Loucy (cell line): ENCODE results near the gene DENND2D.
A peak's percentile ranks its signal among the peaks of the same experiment; 100 is the strongest.

Experiments used
- H2AFZ ChIP-seq: fragments of 200-600 bp; sonication (generic); 2 replicates; pipeline ENCODE4 v1.6.0; 2016; ENCODE audit warnings: antibody characterized with exemption, mild to moderate bottlenecking, low read length, moderate library complexity
- H3F3A ChIP-seq: fragments of 200-600 bp; 2 replicates; pipeline ENCODE4 v1.6.0; 2016; ENCODE audit warnings: antibody characterized with exemption, low read depth, mild to moderate bottlenecking
- H3K27me3 ChIP-seq: fragments of 200-600 bp; sonication (generic); 2 replicates; pipeline ENCODE4 v1.6.1; 2014; ENCODE audit warnings: low read length, mild to moderate bottlenecking; ENCODE audit not compliant: insufficient read depth, poor library complexity, severe bottlenecking
- H3K36me3 ChIP-seq: fragments of 200-600 bp; sonication (generic); 2 replicates; pipeline ENCODE4 v1.6.1; 2016; ENCODE audit warnings: low read length; ENCODE audit not compliant: insufficient read depth
- H3K4me1 ChIP-seq: fragments of 200-600 bp; sonication (generic); 2 replicates; pipeline ENCODE4 v1.5.1; 2014; ENCODE audit warnings: low read length, mild to moderate bottlenecking; ENCODE audit not compliant: insufficient read depth, poor library complexity, severe bottlenecking
- H3K4me2 ChIP-seq: fragments of 200-600 bp; sonication (generic); 2 replicates; pipeline ENCODE4 v1.6.0; 2014; ENCODE audit warnings: antibody characterized with exemption, low read length, low read depth, mild to moderate bottlenecking; ENCODE audit not compliant: poor library complexity, severe bottlenecking
- H3K4me3 ChIP-seq: fragments of 200-600 bp; sonication (generic); 2 replicates; pipeline ENCODE4 v1.5.1; 2014; ENCODE audit warnings: low read length, mild to moderate bottlenecking, mixed read lengths; ENCODE audit not compliant: poor library complexity, severe bottlenecking
- H3K79me2 ChIP-seq: fragments of 200-600 bp; sonication (generic); 2 replicates; pipeline ENCODE4 v1.6.1; 2014; ENCODE audit warnings: low read length; ENCODE audit not compliant: insufficient read depth
- H3K9ac ChIP-seq: fragments of 200-600 bp; sonication (generic); 2 replicates; pipeline ENCODE4 v1.6.0; 2014; ENCODE audit warnings: mild to moderate bottlenecking, low read depth, low read length, moderate library complexity; ENCODE audit not compliant: poor library complexity, severe bottlenecking
- H3K9me2 ChIP-seq: fragments of 200-600 bp; sonication (generic); replicated peaks from 2 replicates; pipeline ENCODE4 v1.6.1; 2016; ENCODE audit warnings: low read depth, low read length, mixed read lengths
- H3K9me3 ChIP-seq: fragments of 200-600 bp; sonication (generic); 2 replicates; pipeline ENCODE4 v1.6.1; 2014; ENCODE audit warnings: mild to moderate bottlenecking, antibody characterized with exemption, low read length, low read depth; ENCODE audit not compliant: insufficient read depth
- H4K20me1 ChIP-seq: fragments of 200-600 bp; sonication (generic); 2 replicates; pipeline ENCODE4 v1.6.0; 2014; ENCODE audit warnings: antibody characterized with exemption, low read length, mild to moderate bottlenecking; ENCODE audit not compliant: insufficient read depth, poor library complexity, severe bottlenecking
- EZH2phosphoT487 ChIP-seq: fragments of 200-600 bp; IDR thresholded peaks from 2 replicates; pipeline ENCODE4 v1.6.1; 2018; ENCODE audit warnings: antibody characterized with exemption, mild to moderate bottlenecking, moderate library complexity, borderline replicate concordance
- TF ChIP-seq, protein P1 (sequence below): fragments of 200-600 bp; sonication (generic); conservative IDR thresholded peaks from 2 replicates; pipeline ENCODE4 v1.5.1; 2014; ENCODE audit warnings: mild to moderate bottlenecking, antibody characterized with exemption, low read length

Gene DENND2D

DNA sequence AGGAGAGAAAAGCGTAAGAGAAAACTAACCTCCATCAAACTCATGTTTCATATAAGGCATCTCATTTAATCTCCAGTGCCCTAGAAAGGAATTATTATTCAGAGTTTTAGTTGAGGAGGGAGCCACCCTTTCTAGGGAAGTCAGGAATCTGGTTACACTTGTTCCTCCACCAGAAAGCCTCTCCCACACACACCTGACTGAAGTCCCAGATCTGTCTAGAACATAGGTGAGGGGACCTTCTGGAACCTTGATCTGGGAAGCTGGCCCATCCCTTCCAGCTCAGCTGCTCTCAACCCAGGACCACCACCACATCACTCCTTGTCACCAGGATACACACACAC is 1.9 kb upstream of the DENND2D start:
- Histone ChIP-seq H3K36me3 (no peaks in the 10 kb centered on the region), H3K9me3 (no peaks in the 10 kb centered on the region), H3K79me2 (no peaks in the 10 kb centered on the region), H3K27me3 (no peaks in the 10 kb centered on the region), H3F3A (no peaks in the 10 kb centered on the region), H3K9ac (peak overlapping the region; percentile 75), H3K4me1 (peaks cover 95% of the 10 kb centered on the region), H2AFZ (no peak overlapping the region), H3K4me3 (no peak overlapping the region), H4K20me1 (no peaks in the 10 kb centered on the region), H3K9me2 (no peaks in the 10 kb centered on the region), H3K4me2 (peak overlapping the region; percentile 14)
- TF ChIP-seq, protein P1, sequence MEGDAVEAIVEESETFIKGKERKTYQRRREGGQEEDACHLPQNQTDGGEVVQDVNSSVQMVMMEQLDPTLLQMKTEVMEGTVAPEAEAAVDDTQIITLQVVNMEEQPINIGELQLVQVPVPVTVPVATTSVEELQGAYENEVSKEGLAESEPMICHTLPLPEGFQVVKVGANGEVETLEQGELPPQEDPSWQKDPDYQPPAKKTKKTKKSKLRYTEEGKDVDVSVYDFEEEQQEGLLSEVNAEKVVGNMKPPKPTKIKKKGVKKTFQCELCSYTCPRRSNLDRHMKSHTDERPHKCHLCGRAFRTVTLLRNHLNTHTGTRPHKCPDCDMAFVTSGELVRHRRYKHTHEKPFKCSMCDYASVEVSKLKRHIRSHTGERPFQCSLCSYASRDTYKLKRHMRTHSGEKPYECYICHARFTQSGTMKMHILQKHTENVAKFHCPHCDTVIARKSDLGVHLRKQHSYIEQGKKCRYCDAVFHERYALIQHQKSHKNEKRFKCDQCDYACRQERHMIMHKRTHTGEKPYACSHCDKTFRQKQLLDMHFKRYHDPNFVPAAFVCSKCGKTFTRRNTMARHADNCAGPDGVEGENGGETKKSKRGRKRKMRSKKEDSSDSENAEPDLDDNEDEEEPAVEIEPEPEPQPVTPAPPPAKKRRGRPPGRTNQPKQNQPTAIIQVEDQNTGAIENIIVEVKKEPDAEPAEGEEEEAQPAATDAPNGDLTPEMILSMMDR, result no peak
- no peak for TF ChIP-seq EZH2phosphoT487

DNA sequence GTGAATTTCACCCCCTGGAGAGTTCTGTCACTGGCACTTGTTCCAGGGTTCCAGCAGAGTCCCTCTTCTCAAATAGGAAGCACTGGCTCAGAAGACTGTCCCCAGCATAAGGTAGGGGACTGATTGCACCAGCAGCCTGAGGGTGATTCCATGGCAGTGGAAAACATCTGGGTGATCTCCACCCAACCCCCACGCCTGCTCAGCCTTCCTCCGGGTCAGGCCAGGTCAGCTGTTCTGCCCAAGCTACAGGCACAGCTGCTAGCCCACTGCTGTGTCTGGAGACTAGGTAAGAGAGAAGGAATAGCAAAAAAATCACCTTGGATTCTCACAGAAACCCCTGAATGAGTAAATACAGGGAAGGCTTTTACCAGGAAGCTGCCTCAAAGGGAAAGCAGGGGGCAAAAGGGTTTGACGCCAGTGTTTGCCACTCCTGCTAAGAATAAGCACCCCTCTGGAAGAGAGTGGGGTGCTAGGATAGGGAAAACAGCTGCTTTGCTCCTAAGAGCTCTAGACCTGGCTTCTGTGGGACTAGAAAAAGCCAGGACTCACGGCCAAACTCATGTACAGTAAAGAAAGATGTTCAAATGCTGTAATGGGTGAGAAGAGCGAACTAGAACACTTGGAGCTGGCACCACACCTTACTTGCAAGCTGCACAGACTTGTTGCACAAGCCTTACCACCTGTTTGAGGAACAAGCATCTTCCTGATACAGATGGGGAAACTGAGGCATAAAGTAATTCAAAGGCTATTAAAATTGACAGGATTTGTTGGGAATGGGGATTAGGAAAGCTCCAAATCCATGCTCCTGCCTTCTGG is 1.0 kb upstream of the DENND2D start:
- no peak for TF ChIP-seq EZH2phosphoT487
- TF ChIP-seq, protein P1, result no peak
- H3K9ac ChIP-seq, result peak overlapping the region; percentile 75
- H3K36me3 ChIP-seq, result no peaks in the 10 kb centered on the region
- H3K9me3 ChIP-seq, result no peaks in the 10 kb centered on the region
- no peaks in the 10 kb centered on the region for H3K9me2 ChIP-seq
- no peak overlapping the region for H3K4me3 ChIP-seq
- no peaks in the 10 kb centered on the region for H3K27me3 ChIP-seq
- H3K4me2 ChIP-seq, result no peak overlapping the region
- H4K20me1 ChIP-seq, result no peaks in the 10 kb centered on the region
- H3K79me2 ChIP-seq, result no peaks in the 10 kb centered on the region
- no peak overlapping the region for H2AFZ ChIP-seq
- H3F3A ChIP-seq, result no peaks in the 10 kb centered on the region
- peaks cover 89% of the 10 kb centered on the region for H3K4me1 ChIP-seq

DNA sequence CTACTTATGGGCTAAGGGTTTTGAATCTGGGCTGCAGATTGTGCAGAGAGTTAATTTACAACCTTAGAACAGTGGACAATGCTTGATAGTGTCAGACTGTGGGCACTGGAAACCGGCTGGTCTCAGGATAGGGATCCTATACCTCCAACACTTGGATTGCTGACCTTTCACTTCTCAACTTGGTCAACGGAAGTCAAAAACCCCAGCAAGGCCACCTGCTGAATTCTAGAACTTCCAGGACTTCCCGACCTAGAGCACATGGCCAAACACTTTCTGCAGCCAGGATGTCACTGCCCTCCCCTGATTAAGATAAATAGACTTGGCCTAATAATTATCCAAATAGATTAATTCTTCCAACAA is 336 bp upstream of the DENND2D start:
- Histone ChIP-seq H4K20me1 (no peaks in the 10 kb centered on the region), H3K9me2 (no peaks in the 10 kb centered on the region), H2AFZ (no peak overlapping the region), H3K36me3 (no peaks in the 10 kb centered on the region), H3F3A (no peaks in the 10 kb centered on the region), H3K9me3 (no peaks in the 10 kb centered on the region), H3K79me2 (no peaks in the 10 kb centered on the region), H3K4me2 (no peak overlapping the region), H3K4me1 (peaks cover 82% of the 10 kb centered on the region), H3K4me3 (no peak overlapping the region), H3K27me3 (no peaks in the 10 kb centered on the region), H3K9ac (peak overlapping the region; percentile 75)
- TF ChIP-seq, protein P1, result no peak
- no peak for TF ChIP-seq EZH2phosphoT487
